ENCODE results near the gene OMD.
"Not testable (repeated sequence)": the region's sequence is repeated elsewhere in the genome, so short reads cannot be mapped to it uniquely, and the experiment has no call there.

OMD gene

GRCh38 chr9:92411157-92411556, 13.1 kb downstream of the OMD start:
- DNase-seq (ENCODE audit: low read depth in 2 of 2) = not testable (repeated sequence)

- no peak for DNase-seq (ENCODE audit: low read depth in 2 of 2)
Measured at GRCh38 chr9:92408747-92409478, 15.4 kb downstream of the OMD start.

GRCh38 chr9:92407818-92408217, 16.5 kb downstream of the OMD start:
- no peak for DNase-seq (ENCODE audit: low read depth in 2 of 2)

DNA sequence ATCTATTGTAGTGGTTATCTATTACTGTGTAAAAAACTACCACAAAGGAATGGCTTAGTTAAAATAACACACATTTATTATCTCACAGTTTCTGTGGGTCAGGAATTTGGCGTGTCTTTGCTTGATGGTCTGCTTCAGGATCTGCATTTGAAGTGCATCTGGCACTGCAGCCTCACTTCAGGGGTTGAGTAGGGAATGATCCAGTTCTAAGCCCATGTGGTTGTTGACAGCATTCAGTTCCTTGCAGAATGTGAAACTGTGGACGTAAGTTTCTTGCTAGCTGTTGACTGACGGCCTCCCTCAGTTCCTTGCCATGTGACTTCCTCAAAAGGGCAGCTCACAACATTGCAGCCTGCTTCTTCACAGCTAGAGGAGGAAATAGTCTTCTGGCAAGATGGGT, 17.8 kb downstream of the OMD start:
- peak in 1 of 2 donors; percentile 5 for DNase-seq (ENCODE audit: low read depth in 2 of 2)

DNA sequence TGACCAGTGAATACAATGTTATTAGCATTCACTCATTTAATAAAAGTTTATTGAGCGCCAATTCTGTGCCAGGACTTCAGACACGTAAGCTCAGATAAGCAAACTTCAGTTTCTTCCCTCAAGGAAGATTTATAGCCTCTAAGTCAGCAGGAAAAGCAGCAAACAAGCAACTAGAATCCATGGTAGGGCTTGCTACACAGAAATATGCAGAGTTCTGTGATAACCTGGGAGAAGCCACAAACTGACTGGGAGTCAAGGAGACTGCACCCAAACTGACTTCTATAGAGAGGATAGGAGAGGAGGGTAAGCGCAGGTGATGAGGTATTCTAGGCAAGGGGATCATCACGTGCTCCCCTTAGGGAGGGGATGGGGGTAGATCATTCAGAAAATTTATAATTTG, 18.5 kb downstream of the OMD start:
- DNase-seq (ENCODE audit: low read depth in 2 of 2) = no peak

GRCh38 chr9:92404042-92404836, 20.0 kb downstream of the OMD start, which contains the start of gene OGN:
Gene OGN, minus strand, starts transcription at chr9:92404578. Its CDS starts 1,171 bp downstream, at chr9:92403407.
- DNase-seq (ENCODE audit: low read depth in 2 of 2) = no peak

- DNase-seq (ENCODE audit: low read depth in 2 of 2) = no peak
Measured at GRCh38 chr9:92402826-92403745, 21.2 kb downstream of the OMD start.

DNA sequence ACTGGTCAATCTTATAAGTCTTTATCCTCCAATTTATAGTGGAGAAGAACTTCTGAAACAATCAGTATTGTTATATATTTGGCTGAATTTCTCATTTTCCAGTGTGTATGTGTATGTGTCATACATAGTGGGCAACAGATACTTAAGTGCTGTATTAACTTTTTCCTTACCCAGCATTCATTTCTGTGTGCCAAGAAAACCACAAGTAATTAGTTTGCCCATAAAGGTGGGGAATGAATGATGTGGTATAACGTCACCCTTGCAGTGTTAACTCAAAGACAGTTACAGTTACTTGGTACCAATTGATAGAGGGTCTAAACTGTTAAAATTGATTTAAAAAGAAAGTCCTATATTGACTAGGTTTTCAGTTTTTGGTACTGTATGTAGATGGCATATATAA, 21.9 kb downstream of the OMD start:
- no peak for DNase-seq (ENCODE audit: low read depth in 2 of 2)

GRCh38 chr9:92397853-92398252, 26.4 kb downstream of the OMD start:
- DNase-seq (ENCODE audit: low read depth in 2 of 2) = no peak

GRCh38 chr9:92395617-92396016, 28.7 kb downstream of the OMD start:
- DNase-seq (ENCODE audit: low read depth in 2 of 2) = no peak

GRCh38 chr9:92393686-92394085, 30.6 kb downstream of the OMD start:
- DNase-seq (ENCODE audit: low read depth in 2 of 2) = no peak

DNA sequence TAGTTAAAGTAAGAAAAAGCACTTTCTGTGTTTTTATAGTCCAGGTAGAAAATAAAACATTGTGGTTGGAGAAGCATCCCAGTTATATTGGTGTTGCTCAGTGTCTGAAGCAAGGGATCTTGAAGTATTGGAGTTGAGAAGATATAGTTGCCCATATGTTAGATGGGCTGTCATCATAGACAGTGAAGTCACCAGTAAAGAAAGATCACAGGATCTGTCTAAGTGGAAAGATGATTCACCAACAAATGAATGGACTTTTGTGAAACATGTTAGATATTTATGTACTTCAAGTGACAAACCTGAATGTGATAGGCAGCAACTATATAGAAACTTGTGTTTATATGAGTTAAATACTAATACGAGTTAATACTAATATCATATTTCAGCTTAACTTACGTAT, 31.6 kb downstream of the OMD start:
- DNase-seq (ENCODE audit: low read depth in 2 of 2) = no peak

- no peak for DNase-seq (ENCODE audit: low read depth in 2 of 2)
Measured at GRCh38 chr9:92385953-92386352, 38.3 kb downstream of the OMD start.

DNA sequence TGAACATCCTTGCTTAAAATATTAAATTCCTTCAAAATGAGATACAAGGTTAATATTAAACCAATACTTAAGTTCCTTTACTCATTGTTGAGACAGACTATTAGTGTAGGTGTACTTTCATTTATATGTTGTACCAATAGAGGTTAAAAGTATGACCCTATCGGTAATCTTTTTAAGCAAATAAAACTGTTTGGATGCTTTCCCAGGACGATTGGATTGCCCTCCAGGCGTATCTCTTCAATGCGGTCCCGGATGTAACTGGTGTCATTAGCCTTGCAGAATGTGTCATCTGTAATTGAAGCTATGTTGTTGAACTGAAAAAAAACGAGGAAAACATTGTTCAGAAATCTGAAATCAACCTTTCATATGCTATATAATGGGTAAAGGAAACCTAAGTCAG, 38.8 kb downstream of the OMD start:
- DNase-seq (ENCODE audit: low read depth in 2 of 2) = no peak

GRCh38 chr9:92385001-92385400, 39.3 kb downstream of the OMD start:
- DNase-seq (ENCODE audit: low read depth in 2 of 2) = no peak

DNA sequence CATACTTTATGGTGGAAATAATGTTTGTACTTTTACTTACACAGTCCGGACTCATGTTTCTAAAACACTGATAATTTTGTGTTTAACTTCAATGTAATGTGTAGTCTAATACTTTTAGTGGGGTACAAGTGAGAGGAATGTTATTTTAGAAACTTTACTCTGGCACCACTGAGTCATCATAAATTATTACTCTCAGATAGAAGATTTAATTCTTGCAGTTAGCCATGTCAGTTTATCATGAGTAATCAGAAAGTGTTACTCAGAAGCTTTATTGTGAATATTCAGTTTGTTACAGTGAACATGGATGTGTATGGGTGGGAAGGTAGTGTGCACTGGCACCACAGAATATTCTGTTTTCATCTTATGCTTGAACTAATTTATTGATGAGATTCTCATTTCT, 39.9 kb downstream of the OMD start:
- DNase-seq (ENCODE audit: low read depth in 2 of 2) = no peak

- DNase-seq (ENCODE audit: low read depth in 2 of 2) = no peak
Measured at GRCh38 chr9:92381775-92382174, 42.5 kb downstream of the OMD start.

DNA sequence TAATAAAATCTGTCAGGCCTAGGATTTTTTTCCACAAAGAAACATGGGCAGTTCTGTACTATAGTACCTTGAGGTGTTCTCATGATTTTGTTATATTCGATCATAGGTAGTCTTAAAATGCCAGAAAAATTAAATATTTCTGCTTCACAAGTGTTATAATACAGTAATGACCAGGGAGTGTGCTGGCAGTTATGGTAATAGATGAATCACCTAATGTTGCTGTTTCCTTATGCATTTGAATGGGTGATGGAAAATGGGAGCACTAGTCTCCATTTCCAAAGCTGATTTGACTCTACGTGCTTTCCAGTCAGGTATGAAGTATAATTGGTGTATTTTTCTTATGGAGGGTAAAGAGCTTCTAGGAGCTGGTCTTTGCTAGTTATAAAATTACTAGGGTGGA, 43.7 kb downstream of the OMD start:
- no peak for DNase-seq (ENCODE audit: low read depth in 2 of 2)

DNA sequence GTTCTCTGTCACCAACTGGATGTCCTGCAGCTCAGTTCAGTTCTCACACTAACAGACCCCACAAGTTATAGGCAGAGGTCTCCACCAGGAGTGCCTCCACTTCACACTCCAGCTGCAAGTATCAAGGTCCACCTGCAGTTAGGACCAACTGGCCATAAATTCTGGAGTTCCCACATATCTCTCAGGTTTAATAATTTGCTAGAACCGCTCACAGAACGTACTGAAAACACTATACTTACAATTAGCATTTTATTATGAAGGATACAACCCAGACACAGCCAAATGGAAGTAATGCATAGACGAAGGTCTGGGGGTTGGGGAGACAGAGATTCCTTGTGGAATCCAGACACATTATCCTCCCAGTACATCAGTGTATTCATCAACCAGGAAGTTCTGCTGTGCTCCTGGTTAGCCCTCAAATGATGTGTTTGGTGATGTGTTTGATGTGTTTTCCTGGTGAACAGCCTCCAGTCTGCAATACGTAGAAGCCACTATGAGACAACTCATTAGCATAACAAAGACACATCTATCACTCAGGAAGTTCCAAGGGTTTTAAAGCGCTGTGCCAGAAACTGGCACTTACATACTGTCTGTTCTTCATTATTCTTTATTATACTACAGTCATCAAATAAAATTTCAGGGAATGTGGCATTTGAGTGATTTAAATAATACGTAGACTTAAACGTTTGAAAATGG, 45.3 kb downstream of the OMD start:
- no peak for DNase-seq (ENCODE audit: low read depth in 2 of 2)

DNA sequence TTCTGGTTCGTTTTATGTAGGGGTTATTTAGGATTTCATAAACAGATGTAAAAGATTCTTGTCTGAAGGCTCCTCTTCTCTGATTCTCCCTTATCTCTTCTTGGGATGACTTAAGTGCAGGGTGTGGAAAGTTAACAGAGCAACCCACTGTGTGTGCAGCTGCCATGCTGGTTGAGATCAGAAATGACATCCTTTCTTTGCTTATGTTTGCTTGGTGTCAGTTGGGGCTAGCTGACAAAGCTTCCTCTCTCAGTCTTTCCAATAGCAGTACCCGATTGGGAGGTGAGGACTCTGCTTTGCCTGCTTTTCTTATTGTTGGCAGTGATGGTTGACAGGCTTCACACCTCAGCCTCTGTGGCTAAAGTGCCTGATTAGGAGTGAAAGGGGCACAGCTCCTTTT, 46.4 kb downstream of the OMD start:
- DNase-seq (ENCODE audit: low read depth in 2 of 2) = no peak

DNA sequence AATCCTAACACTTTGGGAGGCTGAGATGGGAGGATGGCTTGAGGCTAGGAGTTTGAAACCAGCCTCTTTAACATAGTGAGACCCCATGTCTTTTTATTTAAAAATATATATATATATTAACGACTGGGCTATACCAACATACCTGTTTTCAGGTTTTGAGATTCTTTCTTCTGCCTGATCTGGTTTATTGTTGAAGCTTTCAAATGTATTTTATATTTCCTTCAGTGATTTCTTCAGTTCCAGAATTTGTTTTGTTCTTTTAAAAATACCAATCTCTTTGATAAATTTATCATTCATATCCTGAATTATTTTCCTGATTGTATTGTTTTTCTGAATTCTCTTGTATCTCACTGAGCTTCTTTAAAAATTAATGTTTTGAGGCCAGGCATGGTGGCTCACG, 51.1 kb downstream of the OMD start:
- no peak for DNase-seq (ENCODE audit: low read depth in 2 of 2)

DNA sequence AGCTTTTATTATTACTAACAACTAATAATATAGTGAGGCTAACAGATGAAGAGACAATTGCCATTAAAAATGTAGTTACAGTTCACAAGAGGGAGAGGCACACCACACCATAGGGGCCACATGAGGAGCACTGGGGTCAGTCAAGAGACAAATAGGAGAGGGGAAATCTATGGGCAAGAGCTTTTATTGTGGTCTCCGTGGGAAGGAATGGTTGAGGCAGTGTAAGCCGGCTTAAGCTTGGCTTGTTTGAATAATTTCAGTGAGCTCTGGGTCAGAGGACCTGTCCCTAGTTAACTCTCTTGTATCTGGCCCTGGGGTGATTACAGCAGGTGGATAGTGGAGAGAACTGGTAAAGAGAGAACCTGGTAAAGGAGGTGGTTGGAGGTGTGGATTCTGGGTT, 55.2 kb downstream of the OMD start:
- no peak for DNase-seq (ENCODE audit: low read depth in 2 of 2)
